Suprapubic skin (tissue), 4 donors: ENCODE measurements around the gene VPS33B. TPM values are rescaled to one million over a fixed set of nuclear protein-coding genes. Genes with fewer than 3 reads are reported as not detected.
"Not testable (repeated sequence)": the region's sequence is repeated elsewhere in the genome, so short reads cannot be mapped to it uniquely, and the experiment has no call there.

Experiments used
- DNase-seq, 2 donors: peaks; one replicate each; pipeline ENCODE4 v3.0.0-alpha.2; 2019; ENCODE audit warnings: low spot score in 2 of 2
- H3K27ac ChIP-seq: fragments of 200-600 bp; sonication (generic); one replicate; pipeline ENCODE4 v1.5.1; 2019
- H3K27me3 ChIP-seq: fragments of 200-600 bp; sonication (generic); one replicate; pipeline ENCODE4 v1.5.1; 2019
- H3K36me3 ChIP-seq: fragments of 200-600 bp; sonication (generic); one replicate; pipeline ENCODE4 v1.5.1; 2019
- H3K4me1 ChIP-seq: fragments of 200-600 bp; sonication (generic); one replicate; pipeline ENCODE4 v1.5.1; 2019
- H3K4me3 ChIP-seq: fragments of 200-600 bp; sonication (generic); one replicate; pipeline ENCODE4 v1.5.1; 2019; ENCODE audit warnings: mild to moderate bottlenecking
- H3K9me3 ChIP-seq: fragments of 200-600 bp; sonication (generic); one replicate; pipeline ENCODE4 v1.5.1; 2019
- EP300 ChIP-seq: sonication (generic); formaldehyde crosslinking; IDR thresholded peaks from one replicate; pipeline ENCODE4 v1.6.1; 2017; ENCODE audit warnings: antibody characterized with exemption
- POLR2A ChIP-seq, 2 donors: fragments of 450-650 bp; IDR thresholded peaks; one replicate each; pipeline ENCODE4 v1.6.1; 2017; ENCODE audit warnings: antibody characterized with exemption in 2 of 2, mild to moderate bottlenecking in 2 of 2, moderate library complexity in 2 of 2
- POLR2AphosphoS5 ChIP-seq, 3 donors: sonication (generic); formaldehyde crosslinking; IDR thresholded peaks; one replicate each; pipeline ENCODE4 v1.6.1; 2017; ENCODE audit warnings: antibody characterized with exemption in 3 of 3
- WGBS: methylation state at CpG from one replicate; pipeline ENCODE4 v1.1.5; 2018; 5-methylcytosine and 5-hydroxymethylcytosine counted together
- total RNA-seq, 4 donors: library from RNA; depleted of rRNA; stranded (reverse); fragments of >200 nt; gene quantifications; one replicate each; pipeline ENCODE4 v1.1.0, GENCODE V29; 2016
- TF ChIP-seq, protein P1 (sequence below), 2 donors: fragments of 200-600 bp in 1 of 2; fragments of 450-650 bp in 1 of 2; sonication (generic) in 1 of 2; IDR thresholded peaks; one replicate each; pipeline ENCODE4 v1.5.1; 2016 to 2019; ENCODE audit warnings: antibody characterized with exemption in 2 of 2, mild to moderate bottlenecking in 1 of 2, moderate library complexity in 1 of 2

Gene VPS33B
- total RNA-seq, 4 donors from 2014 or later = 16.5 to 23.1 (median 18.4) TPM

DNA sequence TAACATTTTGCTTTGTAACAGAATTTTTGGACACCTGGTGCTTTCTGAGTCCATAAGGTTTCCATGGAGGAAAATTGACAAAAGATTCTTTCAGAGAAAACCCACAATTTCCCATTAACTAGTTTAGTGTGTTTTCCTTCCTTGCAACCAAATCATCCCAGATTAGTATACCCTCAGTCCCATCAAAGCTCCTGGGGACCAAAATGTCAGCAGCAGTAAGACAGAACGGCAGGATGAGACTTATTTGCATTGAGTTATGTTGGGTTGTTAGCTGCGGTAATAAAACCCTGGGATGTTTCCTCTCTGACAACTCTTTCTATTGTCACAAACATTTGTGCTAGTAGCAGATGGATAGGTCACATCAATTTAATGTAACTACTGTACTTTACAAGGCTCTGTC lies 32.4 kb upstream of the VPS33B start:
- no peak overlapping the region for H3K27ac ChIP-seq
- no peak overlapping the region for H3K4me3 ChIP-seq
- DNase-seq = no peak
- WGBS = 36% methylated on average over 2 of the region's 2 CpGs
- peaks cover 42% of the 10 kb centered on the region for H3K27me3 ChIP-seq
- TF ChIP-seq POLR2A (IDR thresholded peaks at IDR 0.05) = no peak
- no peak for TF ChIP-seq POLR2AphosphoS5 (IDR thresholded peaks at IDR 0.05)
- TF ChIP-seq EP300 = no peak
- TF ChIP-seq, protein P1, sequence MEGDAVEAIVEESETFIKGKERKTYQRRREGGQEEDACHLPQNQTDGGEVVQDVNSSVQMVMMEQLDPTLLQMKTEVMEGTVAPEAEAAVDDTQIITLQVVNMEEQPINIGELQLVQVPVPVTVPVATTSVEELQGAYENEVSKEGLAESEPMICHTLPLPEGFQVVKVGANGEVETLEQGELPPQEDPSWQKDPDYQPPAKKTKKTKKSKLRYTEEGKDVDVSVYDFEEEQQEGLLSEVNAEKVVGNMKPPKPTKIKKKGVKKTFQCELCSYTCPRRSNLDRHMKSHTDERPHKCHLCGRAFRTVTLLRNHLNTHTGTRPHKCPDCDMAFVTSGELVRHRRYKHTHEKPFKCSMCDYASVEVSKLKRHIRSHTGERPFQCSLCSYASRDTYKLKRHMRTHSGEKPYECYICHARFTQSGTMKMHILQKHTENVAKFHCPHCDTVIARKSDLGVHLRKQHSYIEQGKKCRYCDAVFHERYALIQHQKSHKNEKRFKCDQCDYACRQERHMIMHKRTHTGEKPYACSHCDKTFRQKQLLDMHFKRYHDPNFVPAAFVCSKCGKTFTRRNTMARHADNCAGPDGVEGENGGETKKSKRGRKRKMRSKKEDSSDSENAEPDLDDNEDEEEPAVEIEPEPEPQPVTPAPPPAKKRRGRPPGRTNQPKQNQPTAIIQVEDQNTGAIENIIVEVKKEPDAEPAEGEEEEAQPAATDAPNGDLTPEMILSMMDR (IDR thresholded peaks at IDR 0.05) = no peak
- peaks cover 6% of the 10 kb centered on the region for H3K4me1 ChIP-seq
- H3K36me3 ChIP-seq = no peaks in the 10 kb centered on the region
- H3K9me3 ChIP-seq = no peaks in the 10 kb centered on the region

DNA sequence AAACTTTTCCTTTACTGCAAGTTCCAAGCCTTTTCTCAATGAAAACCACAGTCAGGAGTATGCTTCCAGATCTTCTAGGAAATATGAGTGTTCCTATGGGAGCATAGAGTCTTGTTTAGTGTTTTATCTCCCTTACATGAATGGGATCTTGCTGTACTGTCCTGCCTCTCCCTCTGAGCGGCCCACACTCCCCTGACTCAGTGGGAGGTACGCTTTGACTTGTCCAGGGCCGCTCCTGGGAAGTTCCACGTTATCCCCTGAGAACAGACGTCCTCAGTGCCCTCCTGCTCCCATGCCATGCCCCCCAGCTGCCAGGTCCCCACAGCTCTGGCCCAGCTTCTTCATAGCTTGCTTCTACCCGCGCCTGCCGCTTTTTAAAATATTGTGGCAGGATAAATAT lies 28.9 kb upstream of the VPS33B start:
- H3K9me3 ChIP-seq = no peaks in the 10 kb centered on the region
- no peak overlapping the region for H3K27ac ChIP-seq
- H3K4me3 ChIP-seq = no peak overlapping the region
- no peak for DNase-seq
- no peak for TF ChIP-seq EP300
- TF ChIP-seq POLR2AphosphoS5 (IDR thresholded peaks at IDR 0.05) = no peak
- TF ChIP-seq POLR2A (IDR thresholded peaks at IDR 0.05) = no peak
- TF ChIP-seq, protein P1 (IDR thresholded peaks at IDR 0.05) = no peak
- H3K36me3 ChIP-seq = no peaks in the 10 kb centered on the region
- WGBS = 85% methylated on average over 8 of the region's 8 CpGs
- H3K27me3 ChIP-seq = peaks cover 21% of the 10 kb centered on the region
- H3K4me1 ChIP-seq = peaks cover 9% of the 10 kb centered on the region

DNA sequence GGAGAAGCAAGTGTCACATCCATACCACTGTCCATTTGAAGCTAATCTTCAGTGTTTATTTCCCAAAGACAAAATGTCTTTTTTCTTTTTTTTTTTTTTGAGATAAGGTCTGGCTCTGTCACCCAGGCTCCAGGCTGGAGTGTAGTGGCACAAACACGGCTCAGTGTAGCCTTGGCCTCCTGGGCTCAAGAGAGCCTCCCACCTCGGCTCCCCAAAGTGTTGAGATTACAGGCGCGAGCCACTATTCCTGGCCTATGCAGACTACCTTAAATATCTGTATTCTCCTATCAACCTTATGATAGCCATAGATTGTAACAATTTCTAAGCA lies 27.7 kb upstream of the VPS33B start:
- no peak for DNase-seq
- Histone ChIP-seq H3K4me1 (peaks cover 5% of the 10 kb centered on the region), H3K27me3 (peaks cover 18% of the 10 kb centered on the region), H3K27ac (no peak overlapping the region), H3K9me3 (no peaks in the 10 kb centered on the region), H3K4me3 (no peak overlapping the region), H3K36me3 (no peaks in the 10 kb centered on the region)
- TF ChIP-seq, protein P1 (IDR thresholded peaks at IDR 0.05) = no peak
- no peak for TF ChIP-seq EP300
- no peak for TF ChIP-seq POLR2A (IDR thresholded peaks at IDR 0.05)
- no peak for TF ChIP-seq POLR2AphosphoS5 (IDR thresholded peaks at IDR 0.05)
- WGBS = 68% methylated on average over 4 of the region's 4 CpGs

DNA sequence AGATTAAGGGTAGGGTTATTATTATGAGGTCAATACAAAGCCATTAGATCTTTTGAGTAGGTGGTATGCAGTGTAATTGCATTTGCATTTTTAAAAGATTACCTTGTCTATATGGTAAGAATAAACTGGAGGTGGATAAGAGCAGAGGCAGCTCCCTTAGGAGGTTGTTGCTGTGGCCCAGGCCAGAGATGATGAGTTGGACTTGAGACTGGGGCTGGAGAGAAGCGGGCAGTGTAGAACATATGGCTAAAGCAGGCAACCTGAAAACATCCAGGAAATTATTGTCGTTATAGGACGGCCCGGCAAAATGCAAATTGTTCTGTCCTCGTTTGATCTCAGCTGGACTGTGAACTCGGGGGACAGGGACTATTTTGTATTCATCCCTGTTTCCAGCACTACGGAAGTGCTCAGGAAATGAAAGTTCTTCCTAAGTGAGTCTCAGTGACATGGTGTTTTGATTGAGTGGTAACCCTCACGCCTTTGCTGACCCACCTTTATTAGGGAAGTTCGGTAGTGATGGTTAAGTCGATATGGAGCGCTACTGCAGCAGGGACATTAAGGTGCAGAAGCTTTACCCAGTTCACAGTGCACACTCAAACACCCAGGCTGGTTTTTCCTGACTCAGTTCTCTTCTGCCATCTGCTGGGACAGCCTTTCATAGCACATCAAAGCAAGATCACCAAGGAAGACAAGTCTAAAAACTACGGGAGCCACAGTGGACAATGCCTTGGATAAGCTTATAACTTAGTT lies 27.2 kb upstream of the VPS33B start:
- no peak for TF ChIP-seq EP300
- TF ChIP-seq, protein P1 (IDR thresholded peaks at IDR 0.05) = peak; percentile 23 to 61
- peaks cover 12% of the 10 kb centered on the region for H3K27me3 ChIP-seq
- H3K36me3 ChIP-seq = no peaks in the 10 kb centered on the region
- no peak overlapping the region for H3K4me3 ChIP-seq
- DNase-seq = no peak
- peaks cover 5% of the 10 kb centered on the region for H3K4me1 ChIP-seq
- WGBS = 28% methylated on average over 12 of the region's 12 CpGs
- H3K27ac ChIP-seq = no peak overlapping the region
- no peaks in the 10 kb centered on the region for H3K9me3 ChIP-seq

DNA sequence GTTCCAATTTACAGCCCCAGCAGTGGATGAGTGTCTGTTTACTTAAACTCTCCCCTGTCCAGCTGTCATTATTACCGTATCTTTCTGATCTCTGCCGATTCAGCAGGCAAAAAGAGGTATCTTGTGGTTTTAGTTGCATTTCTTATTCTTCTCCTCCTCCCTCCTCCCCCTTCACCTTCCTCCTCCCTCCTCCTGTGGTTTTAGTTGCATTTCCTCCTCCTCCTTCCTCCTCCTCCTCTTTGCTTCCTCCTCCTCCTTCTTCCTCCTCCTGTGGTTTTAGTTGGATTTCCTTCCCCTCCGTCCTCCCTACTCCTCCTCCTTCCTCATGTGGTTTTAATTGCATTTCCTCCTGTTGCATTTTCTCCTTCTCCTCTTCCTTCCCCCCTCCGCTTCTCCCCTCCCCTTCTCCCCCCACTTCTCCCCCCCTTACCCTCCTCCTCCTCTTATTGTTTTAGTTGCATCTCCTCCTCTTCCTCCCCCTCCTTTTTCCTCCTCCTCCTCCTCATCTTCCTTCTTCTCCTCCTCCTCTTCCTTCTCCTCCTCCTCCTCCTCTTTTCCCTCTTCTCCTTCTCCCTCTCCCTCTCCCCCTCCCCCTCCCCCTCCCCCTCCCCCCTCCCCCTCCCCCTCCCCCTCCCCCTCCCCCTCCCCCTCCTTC lies 25.3 kb upstream of the VPS33B start:
- Histone ChIP-seq H3K4me1 (peaks cover 5% of the 10 kb centered on the region), H3K9me3 (no peaks in the 10 kb centered on the region), H3K27me3 (no peaks in the 10 kb centered on the region), H3K27ac (no peak overlapping the region), H3K4me3 (no peak overlapping the region), H3K36me3 (no peaks in the 10 kb centered on the region)
- 14% methylated on average over 4 of the region's 4 CpGs for WGBS
- TF ChIP-seq EP300 (no peak), POLR2AphosphoS5 (IDR thresholded peaks at IDR 0.05) (no peak), POLR2A (IDR thresholded peaks at IDR 0.05) (no peak)
- TF ChIP-seq, protein P1 (IDR thresholded peaks at IDR 0.05) = no peak
- no peak for DNase-seq

- not testable (repeated sequence) for H3K4me1 ChIP-seq, H3K9me3 ChIP-seq, H3K27me3 ChIP-seq, DNase-seq, H3K4me3 ChIP-seq, H3K36me3 ChIP-seq, H3K27ac ChIP-seq
Measured at GRCh38 chr15:91046056-91046455, 23.7 kb upstream of the VPS33B start.
